ENCODE results near the gene TNNI3K.
"Not testable (repeated sequence)": the region's sequence is repeated elsewhere in the genome, so short reads cannot be mapped to it uniquely, and the experiment has no call there.

TNNI3K gene

DNA sequence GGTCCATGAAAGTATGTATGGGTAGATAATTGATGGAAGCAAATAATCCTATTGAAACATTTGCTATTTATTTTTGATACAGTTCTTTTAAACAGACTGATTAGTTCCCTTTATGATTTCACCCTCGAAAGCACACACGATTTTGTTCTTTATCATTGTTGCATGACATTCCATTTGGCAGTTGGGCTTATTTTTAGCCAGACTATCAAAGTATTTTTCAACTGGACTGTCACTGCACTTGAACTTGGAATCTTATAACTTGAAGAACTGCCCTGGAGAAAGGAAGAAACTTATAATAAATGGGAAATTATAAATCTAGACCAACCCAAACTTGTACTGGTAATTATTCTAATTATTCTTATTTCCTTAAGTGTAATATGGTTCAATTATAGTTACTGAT is at the start of gene TNNI3K:
Gene TNNI3K (plus strand): TSS at position 235 of the 400 bp plus-strand sequence. CDS start 65 bp downstream, at position 300.
- DNase-seq: no peak

GRCh38 chr1:74193908-74194307 is 41.3 kb upstream of the TNNI3K start:
- no peak for DNase-seq

DNA sequence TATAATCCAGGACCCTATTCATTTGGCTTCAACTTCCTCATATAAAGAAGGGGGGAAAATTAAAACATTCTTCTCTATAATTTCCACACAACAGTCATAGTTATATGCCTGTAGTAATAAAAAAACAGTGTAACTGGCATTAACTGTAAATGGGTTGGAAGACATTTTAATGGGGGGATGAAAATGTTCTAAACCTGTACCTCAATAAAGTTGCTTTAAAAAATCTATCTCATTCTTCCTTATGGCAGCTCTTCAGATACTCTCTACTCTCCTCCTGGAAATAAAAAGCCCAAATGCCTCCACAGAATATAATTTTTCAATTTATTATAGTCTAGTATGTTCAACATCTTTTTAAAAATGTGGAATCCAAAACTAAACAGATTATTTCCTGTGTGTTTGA is 39.8 kb upstream of the TNNI3K start:
- DNase-seq: no peak

DNA sequence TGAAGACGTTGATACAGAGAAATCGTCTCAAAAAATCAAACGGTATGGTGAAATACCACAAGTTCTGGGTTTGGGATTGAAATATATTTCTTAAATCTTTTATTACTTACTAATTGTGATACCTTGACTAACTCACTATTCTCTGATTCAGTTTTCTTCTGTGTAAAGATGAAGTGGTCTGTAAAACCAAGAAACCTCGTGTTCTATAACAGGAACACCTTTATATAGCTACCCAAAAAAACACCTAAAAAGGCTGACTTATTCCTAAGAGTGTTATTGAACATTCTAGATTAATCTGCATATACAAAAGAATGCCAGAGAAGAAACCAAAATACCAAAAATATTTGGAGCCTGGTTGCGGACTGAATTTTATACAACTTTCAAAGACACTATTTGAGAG is 37.9 kb upstream of the TNNI3K start:
- DNase-seq: no peak

GRCh38 chr1:74197657-74198552 is 37.3 kb upstream of the TNNI3K start, which contains the start of the genes FPGT and LRRIQ3:
FPGT (plus strand) TSS chr1:74198242; CDS start chr1:74198279, 37 bp downstream.
LRRIQ3 (minus strand) TSS chr1:74198176; CDS start chr1:74183684, 14,492 bp downstream.
- DNase-seq: peak; percentile 96 to 97

- DNase-seq: no peak
Measured at GRCh38 chr1:74199504-74199903, 35.7 kb upstream of the TNNI3K start.

DNA sequence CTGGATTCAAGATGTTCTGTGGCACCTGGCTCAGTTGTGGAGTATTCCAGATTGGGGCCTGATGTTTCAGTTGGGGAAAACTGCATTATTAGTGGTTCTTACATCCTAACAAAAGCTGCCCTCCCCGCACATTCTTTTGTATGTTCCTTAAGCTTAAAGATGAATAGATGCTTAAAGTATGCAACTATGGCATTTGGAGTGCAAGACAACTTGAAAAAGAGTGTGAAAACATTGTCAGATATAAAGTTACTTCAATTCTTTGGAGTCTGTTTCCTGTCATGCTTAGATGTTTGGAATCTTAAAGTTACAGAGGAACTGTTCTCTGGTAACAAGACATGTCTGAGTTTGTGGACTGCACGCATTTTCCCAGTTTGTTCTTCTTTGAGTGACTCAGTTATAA is 29.9 kb upstream of the TNNI3K start:
- no peak for DNase-seq

GRCh38 chr1:74215229-74215628 is 20.0 kb upstream of the TNNI3K start:
- DNase-seq: no peak

GRCh38 chr1:74222701-74223100 is 12.5 kb upstream of the TNNI3K start:
- no peak for DNase-seq

DNA sequence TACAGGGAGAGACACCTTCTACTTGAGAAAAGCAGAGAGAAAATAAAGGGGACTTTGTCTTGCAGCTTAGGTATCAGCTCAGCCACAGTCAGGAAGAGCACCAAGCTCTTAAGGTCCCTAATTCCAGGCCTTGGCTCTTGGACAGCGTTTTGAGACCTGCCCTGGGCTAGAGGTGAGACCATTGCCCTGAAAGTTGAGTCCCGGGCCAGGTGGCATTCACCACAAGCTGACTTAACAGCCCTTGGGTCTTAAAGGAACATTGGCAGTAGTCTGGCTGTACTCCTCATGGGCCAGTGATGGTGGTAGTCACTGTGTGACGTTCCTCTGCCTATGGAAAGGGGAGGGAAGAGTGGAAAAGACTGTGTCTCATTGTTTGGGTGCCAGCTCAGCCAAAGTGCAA is 11.7 kb upstream of the TNNI3K start:
- no peak for DNase-seq

DNA sequence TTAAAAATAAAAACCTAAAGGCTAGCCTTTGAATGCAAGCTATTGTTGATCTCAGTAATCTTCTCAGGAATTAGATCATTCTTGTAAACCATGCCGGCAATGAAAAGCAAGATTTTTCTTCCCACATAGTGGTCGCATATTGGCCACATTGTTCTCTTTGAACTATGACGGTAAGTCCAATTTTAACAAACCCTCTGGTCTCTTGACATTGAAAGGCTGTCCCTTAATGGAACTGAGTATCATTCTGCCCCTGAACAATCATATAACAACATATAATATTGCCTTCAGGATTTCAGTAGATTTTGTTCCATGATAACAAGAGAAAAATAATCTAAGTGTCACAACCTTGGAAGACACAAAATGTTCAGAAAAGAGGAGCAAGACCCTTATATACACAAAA is 1.3 kb downstream of the TNNI3K start:
- no peak for DNase-seq

GRCh38 chr1:74237035-74237434 is 1.8 kb downstream of the TNNI3K start:
- DNase-seq: no peak

DNA sequence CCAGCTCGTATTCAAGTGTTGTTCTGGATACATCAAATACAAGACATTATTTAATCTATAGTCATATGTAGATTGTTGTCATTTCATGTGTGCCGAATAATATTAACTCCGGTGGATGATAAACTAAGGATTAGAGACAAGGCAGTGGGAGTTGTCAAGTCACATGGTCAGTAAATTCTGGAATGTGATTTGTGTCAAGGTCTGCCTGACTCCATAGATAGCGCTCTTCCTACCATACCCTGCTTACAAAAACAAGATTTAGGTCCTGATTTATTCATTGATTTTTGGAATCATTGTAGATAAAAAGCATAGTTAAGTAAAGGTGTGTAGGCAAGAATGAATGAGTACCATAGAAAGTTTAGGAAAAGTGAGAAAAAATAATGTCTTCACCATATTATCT is 2.6 kb downstream of the TNNI3K start:
- no peak for DNase-seq

DNA sequence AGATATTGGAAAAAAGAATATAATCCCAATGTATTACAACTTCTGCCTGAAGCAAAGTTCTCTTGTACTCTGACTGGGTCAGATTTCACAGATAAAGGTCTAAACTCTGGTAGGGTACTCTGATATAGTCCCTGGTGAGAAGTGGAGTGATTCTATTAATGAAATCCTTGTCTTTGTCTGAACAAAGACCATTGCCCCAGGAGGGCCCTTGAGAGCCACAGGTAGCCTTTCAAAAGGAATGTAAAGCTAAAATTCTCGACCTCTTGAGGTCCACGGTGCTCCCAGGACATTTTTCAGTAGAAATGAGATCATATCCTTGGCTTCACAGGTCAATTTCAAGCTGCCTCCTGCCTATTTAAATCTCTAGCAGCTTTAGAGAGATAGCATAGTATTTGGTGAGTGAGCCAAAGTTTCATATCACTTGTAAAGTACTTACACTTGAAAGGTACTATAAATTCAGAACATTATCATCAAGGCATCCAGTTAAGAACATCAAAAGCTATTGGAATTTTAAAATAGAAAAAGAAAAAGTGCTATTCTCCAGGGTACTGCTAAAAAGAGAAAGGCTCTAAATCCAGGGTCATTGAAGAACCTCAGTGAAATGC is 10.1 kb downstream of the TNNI3K start:
- DNase-seq: no peak

GRCh38 chr1:74246315-74246714 is 11.1 kb downstream of the TNNI3K start:
- DNase-seq: no peak

- DNase-seq: no peak
Measured at GRCh38 chr1:74247881-74248528, 12.8 kb downstream of the TNNI3K start.

DNA sequence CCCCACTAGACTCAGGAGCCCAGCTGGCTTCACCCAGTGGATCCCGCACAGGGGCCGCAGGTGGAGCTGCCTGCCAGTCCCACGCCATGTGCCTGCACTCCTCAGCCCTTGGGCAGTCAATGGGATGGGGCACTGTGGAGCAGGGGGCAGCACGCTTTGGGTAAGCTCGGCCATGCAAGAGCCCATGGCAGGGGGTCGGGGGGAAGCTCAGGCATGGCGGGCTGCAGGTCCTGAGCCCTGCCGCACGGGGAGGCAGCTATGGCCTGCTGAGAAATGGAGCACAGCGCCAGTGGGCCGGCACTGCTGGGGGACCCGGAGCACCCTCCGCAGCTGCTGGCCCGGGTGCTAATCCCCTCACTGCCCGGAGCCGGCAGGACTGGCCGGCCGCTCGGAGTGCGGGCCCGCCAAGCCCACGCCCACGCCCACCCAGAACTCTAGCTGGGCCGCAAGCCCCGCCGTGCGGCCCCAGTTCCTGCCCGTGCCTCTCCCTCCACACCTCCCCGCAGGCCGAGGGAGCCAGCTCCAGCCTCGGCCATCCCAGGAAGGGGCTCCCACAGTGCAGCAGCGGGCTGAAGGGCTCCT is 18.1 kb downstream of the TNNI3K start:
- DNase-seq: not testable (repeated sequence)

DNA sequence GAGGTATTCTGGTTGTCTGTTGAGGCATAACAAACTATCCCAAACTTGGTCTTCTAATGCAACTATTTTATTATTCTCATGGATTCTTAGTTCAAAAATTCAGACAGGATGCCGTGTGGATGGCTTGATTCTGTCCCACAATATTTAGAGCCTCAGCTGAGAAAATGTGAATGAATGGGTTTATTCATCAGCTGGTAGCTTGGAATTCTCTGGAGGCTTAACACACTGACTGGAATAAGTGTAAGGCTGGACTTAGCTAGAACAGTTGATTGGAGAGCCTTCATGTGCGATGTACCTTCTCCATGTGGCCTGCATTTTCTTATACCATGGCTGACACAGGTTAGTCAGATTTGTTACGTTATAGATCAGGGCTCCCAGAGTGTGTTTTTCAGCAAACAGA is 30.8 kb downstream of the TNNI3K start:
- DNase-seq: no peak

- DNase-seq: no peak
Measured at GRCh38 chr1:74271503-74271902, 36.3 kb downstream of the TNNI3K start.

- no peak for DNase-seq
Measured at GRCh38 chr1:74280642-74281396, 45.6 kb downstream of the TNNI3K start.

GRCh38 chr1:74286414-74286813 is 51.2 kb downstream of the TNNI3K start:
- no peak for DNase-seq

- no peak for DNase-seq
Measured at GRCh38 chr1:74314438-74314837, 79.3 kb downstream of the TNNI3K start.

- no peak for DNase-seq
Measured at GRCh38 chr1:74316302-74316701, 81.1 kb downstream of the TNNI3K start.

Measured in activated CD4-positive, alpha-beta T cell treated with anti-CD3 and anti-CD28 coated beads, Interleukin-2, amount 50 U/mL, for 48 hours (primary cell).